ENCODE data around the gene CCNDBP1. TPM values are rescaled to one million over a fixed set of nuclear protein-coding genes. Genes with fewer than 3 reads are reported as not detected.
A peak's percentile ranks its signal among the peaks of the same experiment; 100 is the strongest.

CCNDBP1 gene
- total RNA-seq, 2 donors from 2014 or later: 45.1 to 50.0 TPM

DNA sequence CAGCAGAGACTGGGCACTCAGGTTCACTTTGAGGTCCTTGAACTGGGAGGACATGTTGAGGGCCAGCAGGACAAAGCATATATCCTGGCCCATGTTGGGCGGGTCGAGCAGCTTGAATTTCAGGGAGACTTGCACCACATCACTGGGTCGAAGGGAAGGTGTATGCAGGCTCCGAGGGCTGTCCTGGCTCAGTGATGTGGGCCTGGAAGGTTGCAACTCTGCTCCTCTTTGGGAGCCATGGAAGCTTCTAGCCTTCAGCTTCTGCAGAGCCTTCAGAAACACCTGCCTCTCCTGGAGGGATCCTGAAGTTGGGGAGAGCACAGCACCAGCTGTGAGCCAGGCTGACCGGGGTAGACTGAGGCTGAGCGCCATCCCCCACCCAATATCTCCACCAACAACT is 50.3 kb downstream of the CCNDBP1 start:
- no peak for DNase-seq
- intact Hi-C loops (cut with DNase I): no loop called here
- ATAC-seq: no peak

DNA sequence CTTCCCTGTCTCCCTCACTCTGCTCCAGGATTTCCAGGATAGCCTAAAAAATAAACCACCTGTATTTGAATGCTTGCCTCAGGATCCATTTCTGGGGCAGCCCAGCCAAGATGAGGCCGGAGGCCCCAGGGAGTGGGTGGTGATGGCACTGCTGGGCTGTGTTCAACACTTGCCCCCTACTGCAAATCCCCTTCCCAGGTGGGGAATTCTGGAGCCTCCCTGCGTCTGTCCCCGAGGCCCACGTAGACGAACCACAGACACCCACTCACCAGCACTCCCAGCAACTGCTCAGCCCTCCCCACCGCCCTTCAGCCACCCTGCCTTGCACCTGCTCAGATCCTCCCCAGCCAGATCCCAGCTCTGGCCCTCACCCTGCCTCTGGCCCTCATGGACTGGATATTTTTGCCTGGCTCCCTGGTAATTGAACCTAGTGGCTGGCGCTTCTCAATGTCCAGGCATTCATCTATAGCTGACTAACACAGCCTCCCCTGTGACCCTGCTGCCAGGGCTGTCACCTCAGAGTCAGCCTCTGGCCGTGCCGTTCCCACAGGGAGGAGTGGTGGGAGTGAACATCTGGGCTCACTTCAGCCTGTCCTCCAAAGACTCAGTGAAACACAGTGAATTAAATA is 52.8 kb downstream of the CCNDBP1 start:
- ATAC-seq (no peak), DNase-seq (no peak)
- intact Hi-C loops (cut with DNase I): no loop called here

DNA sequence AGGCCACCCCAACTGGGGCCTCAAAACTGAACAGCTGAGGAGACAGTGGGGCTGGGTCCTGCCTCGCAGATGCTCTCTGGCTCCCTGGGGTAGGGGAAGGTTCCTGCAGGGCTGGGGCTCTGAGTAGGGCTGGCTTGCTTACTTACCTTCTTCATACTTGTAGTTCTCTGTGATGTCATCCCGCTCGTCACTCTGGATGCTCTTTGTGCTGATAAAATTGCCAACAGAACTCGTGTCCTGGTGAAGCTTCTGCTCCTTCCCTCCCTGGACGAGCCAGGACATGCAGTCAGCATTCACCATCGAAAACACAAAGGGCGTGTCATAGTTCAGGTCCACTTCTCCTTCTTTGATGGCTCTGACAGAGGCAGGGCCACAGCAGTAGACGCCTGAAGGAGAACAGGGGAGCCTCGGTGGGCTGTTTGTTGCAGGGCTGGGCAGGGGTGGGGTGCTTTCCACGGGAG is 53.5 kb downstream of the CCNDBP1 start:
- intact Hi-C loops (cut with DNase I): no loop called here
- no peak for DNase-seq
- no peak for ATAC-seq

DNA sequence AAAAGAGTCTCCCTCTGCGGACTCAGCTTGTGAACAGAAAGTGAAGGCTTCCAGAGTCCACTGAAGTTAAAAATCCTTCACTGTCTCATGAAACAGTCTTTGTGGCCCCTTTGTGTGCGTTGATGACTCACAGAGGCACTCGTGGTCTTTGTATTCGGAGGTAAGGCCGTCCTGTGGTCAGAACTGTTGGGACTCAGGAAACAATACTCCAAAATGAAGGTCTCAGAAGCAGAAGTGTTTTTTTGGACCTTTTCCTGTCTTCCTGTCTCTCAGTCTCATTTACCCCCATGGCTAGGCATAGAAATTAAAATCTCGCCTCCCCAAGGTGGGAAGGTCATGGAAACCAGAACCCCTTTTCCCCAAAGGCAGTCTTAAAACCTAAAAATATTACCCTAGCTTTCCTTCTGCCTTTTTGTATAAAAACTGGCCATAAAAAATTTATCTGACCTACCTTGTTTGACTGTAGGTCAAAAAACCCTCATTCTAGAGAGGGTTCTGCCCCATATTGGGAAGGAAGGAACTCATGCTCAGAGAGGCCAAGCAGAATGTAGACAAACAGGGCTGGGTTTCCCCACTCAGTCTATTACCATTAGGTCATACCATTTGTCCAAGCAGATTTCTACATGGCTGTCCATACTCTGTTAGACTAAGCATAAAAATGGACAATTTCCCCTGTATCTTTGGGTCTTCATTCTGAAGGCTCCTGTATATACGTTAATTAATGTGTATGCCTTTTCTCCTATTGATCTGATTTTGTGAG is 54.7 kb downstream of the CCNDBP1 start:
- intact Hi-C loops (cut with DNase I): no loop called here
- ATAC-seq: no peak
- no peak for DNase-seq

DNA sequence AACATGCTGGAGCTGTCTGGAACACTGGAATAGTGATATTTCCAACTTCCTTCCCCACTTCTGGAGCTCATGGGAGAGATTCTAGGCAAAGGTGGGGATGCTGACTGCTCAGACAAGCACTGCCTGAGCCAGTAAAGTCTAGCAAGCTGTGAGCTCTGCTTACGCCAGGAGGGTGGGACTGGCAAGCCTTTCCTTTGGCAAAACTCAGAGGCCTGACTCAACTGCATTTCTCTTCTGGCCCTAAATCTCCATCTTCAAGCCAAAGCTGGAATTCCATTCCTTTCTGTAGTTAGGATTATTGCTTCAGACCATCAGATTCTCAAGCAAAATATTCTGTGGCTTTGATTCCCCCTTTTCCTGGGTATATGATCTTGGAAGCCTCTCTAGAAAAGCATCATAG is 55.9 kb downstream of the CCNDBP1 start:
- ATAC-seq: peak; percentile 95 to 96
- intact Hi-C loops (cut with DNase I): no loop called here
- DNase-seq: peak; percentile 41

DNA sequence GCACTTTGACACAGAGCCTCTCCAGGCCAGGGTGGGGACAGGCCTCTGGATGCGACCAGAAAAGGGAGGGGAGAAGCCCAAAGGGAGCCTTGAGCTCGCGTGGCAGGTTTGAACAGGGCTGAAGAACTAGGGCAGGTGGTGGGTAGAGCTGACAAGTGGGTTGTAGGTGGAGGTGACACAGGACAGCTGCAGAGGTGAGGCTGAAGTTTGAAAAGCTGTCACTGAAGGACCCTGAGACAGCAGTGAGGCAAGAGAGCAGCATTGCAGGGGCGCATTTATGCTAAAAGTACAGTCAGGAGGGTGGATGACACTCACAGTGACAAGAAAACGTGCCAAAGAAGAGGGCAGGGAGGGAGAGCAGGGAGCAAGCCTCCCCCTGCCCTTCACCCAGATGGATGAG is 57.4 kb downstream of the CCNDBP1 start:
- no peak for DNase-seq
- no peak for ATAC-seq

DNA sequence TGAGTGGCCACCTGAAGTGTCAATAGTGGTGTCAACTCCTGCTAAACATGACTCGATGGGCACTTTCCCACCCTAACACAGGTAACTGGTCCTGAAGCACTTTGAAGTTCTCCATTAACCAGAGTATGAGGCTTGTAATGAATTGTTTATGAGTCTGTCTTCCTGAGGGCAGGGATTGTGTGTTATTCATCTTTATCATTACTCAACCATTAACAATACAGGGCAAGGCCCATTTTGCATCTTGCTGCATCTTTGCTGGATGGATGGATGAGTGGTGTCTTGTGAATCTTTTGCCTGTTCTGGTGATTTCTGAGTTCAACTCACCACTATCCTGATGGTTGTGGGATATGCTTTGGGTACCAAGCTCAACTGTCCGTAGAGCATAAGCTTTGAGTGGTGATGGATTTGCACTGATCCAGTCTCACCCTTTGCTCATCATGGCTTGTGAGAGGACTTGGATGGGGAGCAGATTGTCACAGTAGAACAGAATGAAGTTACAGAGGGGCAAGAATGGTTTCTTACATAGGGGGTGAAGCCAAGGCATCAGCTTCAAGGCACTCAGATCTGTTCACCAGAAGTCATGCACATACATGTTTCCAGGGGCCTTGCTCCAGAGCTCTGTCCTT is 57.9 kb downstream of the CCNDBP1 start:
- DNase-seq (no peak), ATAC-seq (no peak)
- intact Hi-C loops (cut with DNase I): no loop called here

More for the DNA sequence above, 57.4 kb downstream of the CCNDBP1 start:
- intact Hi-C loops (cut with DNase I): no loop called here

DNA sequence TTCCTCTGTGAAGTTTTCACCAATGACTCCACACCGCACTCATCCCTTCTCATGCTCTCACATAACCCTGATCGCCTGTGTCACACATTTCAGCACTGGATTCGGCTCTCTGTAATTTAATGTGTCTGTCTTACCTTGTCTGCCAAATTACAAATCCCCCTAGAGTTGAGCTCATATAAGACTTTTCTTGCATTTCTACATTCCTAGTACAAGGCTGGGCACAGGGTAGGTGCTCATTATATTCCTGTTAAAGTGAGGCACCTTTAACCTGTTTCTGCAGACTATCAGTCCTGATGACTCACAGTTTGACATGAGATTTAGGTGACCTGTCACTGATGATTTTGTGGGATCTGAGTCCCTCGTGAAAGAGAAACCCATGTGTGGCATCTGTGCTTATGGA is 58.9 kb downstream of the CCNDBP1 start:
- intact Hi-C loops (cut with DNase I): no loop called here
- DNase-seq: no peak
- ATAC-seq: no peak

DNA sequence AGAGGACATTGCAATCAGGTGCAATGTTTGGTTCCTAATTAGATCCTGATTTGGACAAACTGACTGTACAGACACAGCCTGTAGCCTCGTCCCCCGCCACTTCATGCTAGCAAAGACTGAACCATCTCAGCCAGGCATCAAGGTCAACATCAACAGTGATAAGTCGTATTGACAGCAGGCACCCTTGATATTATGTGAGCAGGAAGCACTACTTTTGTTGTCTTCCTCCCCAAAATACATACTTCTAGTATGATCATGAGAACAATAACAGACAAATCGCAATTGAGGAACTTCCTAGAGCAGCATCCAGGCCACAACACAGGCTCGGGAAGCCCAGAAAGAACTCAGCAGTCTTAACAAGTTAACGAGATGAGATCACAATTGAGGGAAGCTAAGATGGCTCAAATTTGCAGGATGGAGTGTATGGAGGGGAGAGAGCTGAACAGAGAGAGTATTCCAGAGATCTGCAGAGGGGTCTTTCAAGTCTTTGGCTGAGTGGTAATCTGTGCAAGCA is 61.1 kb downstream of the CCNDBP1 start:
- DNase-seq: no peak
- ATAC-seq: no peak
- intact Hi-C loops (cut with DNase I): no loop called here

Other genes with a start within 250 kb of the CCNDBP1 start
- gene UBR1, start 79.4 kb upstream of the CCNDBP1 start, total RNA-seq: 10 to 100 TPM; 18.0 to 21.5 TPM
- 10 to 100 TPM; 10.3 to 11.1 TPM for gene TMEM62, start 51.8 kb upstream of the CCNDBP1 start, total RNA-seq
- 1 to 10 TPM in 1 of 2 donors, under 1 TPM in 1; 0.68 to 2.3 TPM for gene EPB42, start 35.6 kb downstream of the CCNDBP1 start, total RNA-seq
- not detected for gene TGM5, start 81.5 kb downstream of the CCNDBP1 start, total RNA-seq
- gene TGM7, start 116.9 kb downstream of the CCNDBP1 start, total RNA-seq: not detected
- gene LCMT2, start 145.2 kb downstream of the CCNDBP1 start, total RNA-seq: 10 to 100 TPM in 1 of 2 donors, 1 to 10 TPM in 1; 7.5 to 10.9 TPM
- 10 to 100 TPM; 13.2 to 15.3 TPM for gene ZSCAN29, start 185.6 kb downstream of the CCNDBP1 start, total RNA-seq
- gene TUBGCP4, start 185.7 kb downstream of the CCNDBP1 start, total RNA-seq: 10 to 100 TPM; 11.3 to 12.6 TPM